Hepatocyte (in vitro differentiated cells): ENCODE measurements around the gene SMIM28.

Experiments
- CTCF ChIP-seq: fragments of 200-600 bp; sonication (generic); IDR thresholded peaks from 2 replicates; pipeline ENCODE4 v1.5.1; 2016; ENCODE audit warnings: antibody characterized with exemption, mild to moderate bottlenecking; ENCODE audit not compliant: poor library complexity
- EZH2 ChIP-seq: fragments of 200-600 bp; sonication (generic); IDR thresholded peaks from 2 replicates; pipeline ENCODE4 v1.6.1; 2016; ENCODE audit warnings: antibody characterized with exemption, mild to moderate bottlenecking, borderline replicate concordance

- TF ChIP-seq CTCF (no peak), EZH2 (no peak)
These were observed 758 bp downstream of the SMIM28 start for GRCh38 chr6:138378463-138378862.
